ENCODE data around the gene FAM120B.

Gene FAM120B

GRCh38 chr6:170448751-170449630, 142.4 kb downstream of the FAM120B start:
- DNase-seq, result no peak

DNA sequence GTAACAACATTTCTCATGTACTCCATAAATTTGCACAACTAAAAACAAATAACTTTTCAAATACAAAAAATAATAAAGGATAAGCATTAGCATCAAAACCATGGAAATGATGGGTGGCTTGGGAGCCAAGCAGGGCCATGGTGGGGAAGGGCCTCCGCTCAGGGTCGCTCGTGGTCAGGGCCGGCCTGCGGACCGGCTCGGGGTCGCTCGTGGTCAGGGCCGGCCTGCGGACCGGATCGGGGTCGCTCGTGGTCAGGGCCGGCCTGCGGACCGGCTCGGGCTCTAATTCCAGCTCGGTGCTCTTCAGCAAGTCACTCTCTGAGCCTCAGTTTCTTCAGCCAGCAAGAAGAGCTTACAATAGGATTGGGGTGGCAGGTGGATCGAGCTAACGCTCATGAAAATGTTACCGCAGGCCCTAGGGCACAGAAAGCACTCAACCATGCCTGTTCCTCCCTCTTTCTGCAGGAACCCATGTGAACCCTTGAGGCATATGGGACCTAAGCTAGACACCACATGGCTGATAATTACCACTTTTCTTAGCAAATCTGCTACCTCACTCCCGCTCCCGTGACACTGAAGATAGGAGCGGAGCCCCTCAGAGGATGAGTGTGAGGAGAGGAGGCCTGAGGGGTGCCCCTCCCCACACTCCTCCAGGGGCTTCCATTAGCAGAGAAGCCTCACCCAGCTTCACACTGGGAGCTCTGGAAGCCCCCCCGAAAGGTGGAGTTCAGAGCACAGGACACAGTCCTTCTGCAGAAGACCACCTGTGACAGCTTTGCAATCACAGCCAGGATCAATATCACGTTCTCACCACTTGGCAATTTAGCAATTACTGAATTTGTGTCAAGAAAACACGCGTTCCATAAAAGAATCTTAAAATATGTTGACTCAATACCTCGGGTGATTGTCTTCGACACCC, 143.5 kb downstream of the FAM120B start:
- DNase-seq, result no peak

- no peak for DNase-seq
Observed at GRCh38 chr6:170450916-170451761, 144.6 kb downstream of the FAM120B start.

GRCh38 chr6:170451762-170452651, 145.4 kb downstream of the FAM120B start:
- DNase-seq, result no peak

DNA sequence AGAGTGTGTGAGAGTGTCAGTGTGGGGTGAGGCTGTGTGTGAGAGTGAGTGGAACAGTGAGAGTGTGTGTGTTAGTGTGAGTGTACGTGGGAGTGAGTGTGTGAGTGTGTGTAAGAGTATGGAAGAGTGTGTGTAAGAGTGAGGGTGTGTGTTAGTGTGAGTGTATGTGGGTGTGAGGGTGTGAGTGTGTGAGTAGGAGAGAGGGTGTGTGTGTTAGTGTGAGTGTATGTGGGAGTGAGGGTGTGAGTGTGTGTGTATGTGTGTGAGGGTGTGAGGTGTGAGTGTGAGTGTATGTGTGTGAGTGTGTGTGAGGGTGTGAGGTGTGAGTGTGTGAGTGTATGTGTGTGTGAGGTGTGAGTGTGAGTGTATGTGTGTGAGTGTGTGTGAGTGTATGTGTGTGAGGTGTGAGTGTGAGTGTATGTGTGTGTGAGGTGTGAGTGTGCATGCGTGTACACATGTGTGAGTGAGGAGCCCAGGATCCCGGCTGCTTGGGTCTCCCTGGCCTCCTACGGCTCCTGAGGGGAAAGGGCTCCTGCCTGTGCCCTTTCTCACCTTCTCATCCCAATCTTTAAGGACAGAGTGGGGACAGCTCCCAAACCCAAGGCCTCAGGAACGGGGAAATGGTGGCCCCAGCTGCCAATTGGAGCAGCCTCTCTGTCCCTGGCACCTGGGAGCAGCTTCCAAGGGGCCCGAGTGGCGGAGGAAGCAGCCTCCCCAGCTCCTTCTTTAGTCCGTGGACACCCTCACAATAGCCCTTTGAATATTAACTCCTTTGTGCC, 146.4 kb downstream of the FAM120B start:
- no peak for DNase-seq

GRCh38 chr6:170453586-170454511, 147.3 kb downstream of the FAM120B start:
- DNase-seq, result no peak

DNA sequence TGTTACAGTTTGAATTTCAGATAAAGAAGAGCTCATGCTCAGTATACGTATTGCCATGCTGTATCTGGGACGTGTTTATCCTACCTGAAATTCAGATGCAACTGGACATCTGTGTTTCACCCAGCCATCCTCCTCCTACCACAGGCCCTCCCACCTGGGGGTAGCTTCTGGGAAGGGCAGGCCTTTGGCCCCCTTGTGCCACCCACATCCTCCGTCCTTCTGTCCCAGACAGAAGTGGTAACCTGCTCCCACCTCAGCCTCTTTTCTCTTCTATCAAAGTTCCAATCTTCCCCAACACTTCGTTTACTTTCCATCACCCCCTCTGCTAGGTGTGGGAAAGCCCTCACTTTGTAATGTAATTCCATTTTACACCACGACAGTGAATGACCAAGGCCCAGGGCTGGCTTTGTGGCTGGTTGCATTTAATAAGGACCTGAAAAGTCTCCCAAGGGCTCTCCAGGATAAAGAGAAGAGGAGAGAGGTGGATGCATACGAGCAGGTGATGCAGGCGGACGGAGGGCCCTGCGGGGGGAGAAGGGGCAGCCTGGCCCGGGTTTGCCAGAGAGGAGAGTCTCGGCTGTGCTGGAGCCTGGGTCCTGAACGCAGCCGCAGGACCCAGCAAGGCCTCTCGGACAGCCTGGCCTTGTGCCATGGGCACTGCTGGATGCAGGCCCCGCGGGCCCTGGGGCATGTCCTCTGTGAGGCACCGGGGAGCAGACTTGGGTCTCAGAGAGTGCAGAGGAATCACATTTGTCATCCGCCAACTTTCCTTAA, 148.1 kb downstream of the FAM120B start:
- no peak for DNase-seq

DNA sequence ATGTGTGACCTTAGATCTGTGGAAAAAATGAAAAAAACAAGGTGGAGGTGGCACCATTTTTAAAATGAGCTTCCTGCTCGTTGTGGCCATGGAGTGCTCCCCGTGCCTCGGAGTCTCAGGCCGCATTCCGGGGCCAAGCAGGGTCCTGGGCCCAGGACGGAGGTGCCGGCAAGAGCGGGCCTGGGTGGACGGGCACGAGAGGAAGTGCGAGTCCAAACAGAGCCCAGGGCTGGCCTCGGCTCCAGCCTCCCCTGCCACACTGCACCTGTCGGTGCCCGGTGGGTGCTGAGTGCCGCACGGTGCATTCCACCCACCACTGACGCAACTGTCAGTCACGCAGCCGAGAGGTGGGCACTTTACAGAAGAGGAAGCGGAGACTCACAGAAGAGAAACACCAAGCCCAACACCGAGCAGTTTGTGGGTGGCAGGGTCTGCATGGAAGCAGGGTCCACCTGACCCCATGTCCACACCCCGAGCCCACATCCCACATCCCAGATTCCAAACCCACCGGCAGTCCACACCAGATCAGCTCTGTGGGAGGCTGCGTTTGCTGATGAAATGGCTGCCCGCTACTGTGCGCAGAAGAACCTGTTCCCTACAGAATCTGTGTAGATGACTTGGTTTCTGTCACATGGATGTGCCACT, 148.9 kb downstream of the FAM120B start:
- no peak for DNase-seq

- DNase-seq, result no peak
Observed at GRCh38 chr6:170456334-170456733, 149.8 kb downstream of the FAM120B start.
